Thyroid gland (tissue), 4 donors: Measurements from ENCODE around the gene VPS4A. TPM values are rescaled to one million over a fixed set of nuclear protein-coding genes. Genes with fewer than 3 reads are reported as not detected.

Source experiments
- DNase-seq, 2 donors: peaks; one replicate each; pipeline ENCODE4 v3.0.0-alpha.2; 2019
- H3K27ac ChIP-seq, 3 donors: fragments of 200-600 bp; sonication (generic); 1 replicate in 2 of 3; 2 replicates in 1 of 3; pipeline ENCODE4 v1.5.1; 2016 to 2019; ENCODE audit warnings: mild to moderate bottlenecking in 1 of 3, moderate library complexity in 1 of 3
- H3K27me3 ChIP-seq: fragments of 200-600 bp; sonication (generic); one replicate; pipeline ENCODE4 v1.5.1; 2019
- H3K36me3 ChIP-seq, 2 donors: fragments of 200-600 bp; sonication (generic); one replicate each; pipeline ENCODE4 v1.5.1; 2016 to 2019
- H3K4me1 ChIP-seq, 2 donors: fragments of 200-600 bp; sonication (generic); one replicate each; pipeline ENCODE4 v1.5.1; 2017 to 2019
- H3K4me3 ChIP-seq, 3 donors: fragments of 200-600 bp; sonication (generic); replicated peaks in 1 of 3; 1 replicate in 2 of 3; 2 replicates in 1 of 3; pipeline ENCODE4 v1.5.1; 2016; ENCODE audit warnings: mild to moderate bottlenecking in 1 of 3
- H3K9me3 ChIP-seq: fragments of 200-600 bp; sonication (generic); one replicate; pipeline ENCODE4 v1.5.1; 2017
- CTCF ChIP-seq, 6 experiments: fragments of 200-600 bp in 3 of 6; fragments of 450-650 bp in 3 of 6; sonication (generic) in 3 of 6; IDR thresholded peaks; one replicate each; pipeline ENCODE4 v1.5.1; 2016 to 2019; ENCODE audit warnings: antibody characterized with exemption in 6 of 6, mild to moderate bottlenecking in 2 of 6, inconsistent platforms in 1 of 6, moderate library complexity in 1 of 6
- POLR2A ChIP-seq, 2 donors: fragments of 450-650 bp; IDR thresholded peaks; one replicate each; pipeline ENCODE4 v1.6.1; 2017; ENCODE audit warnings: antibody characterized with exemption in 2 of 2, mild to moderate bottlenecking in 2 of 2, moderate library complexity in 1 of 2
- WGBS, 2 donors: methylation state at CpG; one replicate each; pipeline ENCODE4 v1.1.5; 2017; 5-methylcytosine and 5-hydroxymethylcytosine counted together
- intact Hi-C: fragments of 100-400 bp; cut with DNase I; formaldehyde crosslinking; loops from one replicate; pipeline ENCODE4 v1.15.1; 2023
- total RNA-seq, 4 donors: library from RNA; depleted of rRNA; stranded (reverse); fragments of >200 nt; gene quantifications; one replicate each; pipeline ENCODE4 v1.2.3, GENCODE V29; 2016

The VPS4A gene
- total RNA-seq, 4 donors from 2014 or later = 33.5 to 47.5 (median 43.2) TPM

GRCh38 chr16:69321080-69321479 is 9.9 kb downstream of the VPS4A start:
- intact Hi-C loops = no loop called here
- TF ChIP-seq CTCF (IDR thresholded peaks at IDR 0.05) = no peak
- TF ChIP-seq POLR2A (IDR thresholded peaks at IDR 0.05) = no peak
- 95 to 98% methylated on average over 20 to 22 of the region's 22 CpGs for WGBS, 2 donors

GRCh38 chr16:69322343-69322742 is 11.2 kb downstream of the VPS4A start:
- Histone ChIP-seq H3K27ac (no peak overlapping the region), H3K36me3 (peaks cover 70 to 73% of the 10 kb centered on the region in 2 donors), H3K9me3 (no peaks in the 10 kb centered on the region), H3K27me3 (no peaks in the 10 kb centered on the region), H3K4me3 (no peak overlapping the region), H3K4me1 (peaks cover 19 to 37% of the 10 kb centered on the region in 2 donors)
- intact Hi-C loops = no loop called here
- WGBS, 2 donors = 79 to 84% methylated on average over 5 to 7 of the region's 7 CpGs
- DNase-seq = no peak
- TF ChIP-seq CTCF (IDR thresholded peaks at IDR 0.05) (no peak), POLR2A (IDR thresholded peaks at IDR 0.05) (no peak)

More at GRCh38 chr16:69321080-69321479, 9.9 kb downstream of the VPS4A start:
- Histone ChIP-seq H3K27ac (no peak overlapping the region), H3K27me3 (no peaks in the 10 kb centered on the region), H3K4me3 (no peak overlapping the region), H3K9me3 (no peaks in the 10 kb centered on the region), H3K36me3 (peaks cover 82 to 85% of the 10 kb centered on the region in 2 donors), H3K4me1 (peaks cover 6 to 24% of the 10 kb centered on the region in 2 donors)
- no peak for DNase-seq

- 80 to 92% methylated on average over 6 to 13 of the region's 14 CpGs for WGBS, 2 donors
- Histone ChIP-seq H3K4me3 (no peak overlapping the region), H3K27ac (no peak overlapping the region), H3K36me3 (peaks cover 66 to 69% of the 10 kb centered on the region in 2 donors), H3K9me3 (no peaks in the 10 kb centered on the region), H3K27me3 (no peaks in the 10 kb centered on the region), H3K4me1 (peaks cover 27 to 48% of the 10 kb centered on the region in 2 donors)
- DNase-seq = no peak
- TF ChIP-seq POLR2A (IDR thresholded peaks at IDR 0.05) = no peak
- no peak for TF ChIP-seq CTCF (IDR thresholded peaks at IDR 0.05)
- intact Hi-C loops = no loop called here
Measured at GRCh38 chr16:69323415-69323814, 12.3 kb downstream of the VPS4A start.

GRCh38 chr16:69324013-69324531 is 12.9 kb downstream of the VPS4A start:
- 79 to 86% methylated on average over 5 to 8 of the region's 8 CpGs for WGBS, 2 donors
- DNase-seq = peak; percentile 61 to 63
- H3K27me3 ChIP-seq = no peaks in the 10 kb centered on the region
- no peak overlapping the region for H3K4me3 ChIP-seq
- peaks cover 34 to 54% of the 10 kb centered on the region in 2 donors for H3K4me1 ChIP-seq
- H3K27ac ChIP-seq = no peak overlapping the region
- TF ChIP-seq POLR2A (IDR thresholded peaks at IDR 0.05) (no peak), CTCF (IDR thresholded peaks at IDR 0.05) (no peak)
- intact Hi-C loops = no loop called here
- no peaks in the 10 kb centered on the region for H3K9me3 ChIP-seq
- peaks cover 59 to 62% of the 10 kb centered on the region in 2 donors for H3K36me3 ChIP-seq

- TF ChIP-seq CTCF (IDR thresholded peaks at IDR 0.05) (no peak), POLR2A (IDR thresholded peaks at IDR 0.05) (no peak)
- Histone ChIP-seq H3K4me1 (peaks cover 40 to 61% of the 10 kb centered on the region in 2 donors), H3K27me3 (no peaks in the 10 kb centered on the region), H3K4me3 (no peak overlapping the region), H3K27ac (peak overlapping the region in 2 of 3 donors; percentile 36 to 40), H3K36me3 (peaks cover 53 to 56% of the 10 kb centered on the region in 2 donors), H3K9me3 (no peaks in the 10 kb centered on the region)
- WGBS, 2 donors = 84 to 88% methylated on average over 10 of the region's 10 CpGs
- intact Hi-C loops = no loop called here
- DNase-seq = no peak
Measured at GRCh38 chr16:69324585-69325253, 13.6 kb downstream of the VPS4A start.
